Stimulated activated CD4-positive, alpha-beta T cell treated with anti-CD3 and anti-CD28 coated beads, Interleukin-2, amount 100 ng/mL, for 48 hours (primary cell): ENCODE results near the gene BCL6.

Experiments
- DNase-seq, 2 donors: peaks; one replicate each; pipeline ENCODE4 v3.0.0-alpha.2; 2020

The BCL6 gene

DNA sequence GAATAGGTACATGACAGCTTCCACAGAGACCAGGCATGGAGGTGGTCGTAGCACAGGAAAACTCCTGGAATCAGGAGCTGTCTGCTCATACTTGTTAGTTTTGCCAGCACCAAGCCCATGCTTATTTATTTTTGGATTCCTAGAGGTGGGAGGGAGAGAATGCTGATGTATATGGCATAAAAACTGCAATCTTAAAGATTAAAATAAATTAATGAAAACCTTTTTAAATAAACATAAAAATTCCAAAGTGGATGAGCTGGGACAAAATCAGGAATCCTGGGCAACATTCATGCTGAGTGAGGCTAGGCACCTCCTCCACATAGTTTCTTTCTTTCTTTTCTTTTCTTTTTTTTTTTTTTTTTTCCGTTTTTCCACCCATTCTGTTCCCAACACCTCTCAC, 14.3 kb upstream of the BCL6 start:
- DNase-seq, result no peak

DNA sequence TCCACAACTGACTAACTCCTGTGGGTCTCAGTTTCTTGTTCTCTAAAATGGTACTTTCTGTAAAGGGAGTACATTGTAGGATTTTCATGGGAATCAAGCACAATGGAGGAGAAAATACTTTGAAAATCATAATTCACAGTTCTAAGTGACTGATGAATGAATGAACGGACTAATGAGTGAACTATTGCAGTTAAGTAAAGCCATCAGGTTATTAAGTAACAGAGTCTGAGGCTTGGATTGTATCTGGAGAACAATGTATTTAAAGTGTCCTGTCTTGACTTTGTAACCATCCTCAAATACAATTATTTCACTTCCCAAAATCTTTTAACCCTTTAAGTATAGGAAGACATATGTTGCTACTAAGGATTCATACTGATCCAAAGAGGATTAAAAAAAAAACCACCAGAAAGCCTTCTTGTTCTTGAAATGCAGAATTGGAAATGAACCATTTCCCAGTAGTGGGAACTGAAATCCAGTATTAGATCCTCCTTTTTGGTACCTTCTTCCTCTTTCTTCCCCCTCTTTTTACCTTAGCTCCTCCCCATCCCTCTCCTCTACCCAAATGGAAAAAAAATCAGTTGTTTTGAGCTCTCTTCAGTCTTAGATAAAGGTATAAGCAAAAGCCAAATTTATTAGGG, 13.2 kb upstream of the BCL6 start:
- no peak for DNase-seq

DNA sequence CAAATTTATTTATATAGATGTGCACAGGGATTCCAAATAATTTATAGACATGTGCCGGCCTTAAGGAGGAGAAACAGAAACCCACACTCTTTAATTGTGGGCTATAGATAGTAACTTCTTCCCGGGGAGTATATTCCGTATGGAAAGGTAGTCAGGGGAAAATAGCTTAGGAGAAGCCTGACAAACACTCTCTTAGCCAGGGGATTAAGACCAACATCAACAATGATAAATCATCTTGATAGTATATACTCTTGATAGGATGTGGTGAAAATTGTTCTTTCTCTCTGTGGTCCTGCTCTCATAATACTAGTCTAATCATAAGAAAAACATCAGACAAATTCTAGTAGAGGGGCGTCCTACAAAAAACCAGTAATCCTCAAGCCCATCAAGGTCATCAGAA, 8.2 kb upstream of the BCL6 start:
- no peak for DNase-seq

DNA sequence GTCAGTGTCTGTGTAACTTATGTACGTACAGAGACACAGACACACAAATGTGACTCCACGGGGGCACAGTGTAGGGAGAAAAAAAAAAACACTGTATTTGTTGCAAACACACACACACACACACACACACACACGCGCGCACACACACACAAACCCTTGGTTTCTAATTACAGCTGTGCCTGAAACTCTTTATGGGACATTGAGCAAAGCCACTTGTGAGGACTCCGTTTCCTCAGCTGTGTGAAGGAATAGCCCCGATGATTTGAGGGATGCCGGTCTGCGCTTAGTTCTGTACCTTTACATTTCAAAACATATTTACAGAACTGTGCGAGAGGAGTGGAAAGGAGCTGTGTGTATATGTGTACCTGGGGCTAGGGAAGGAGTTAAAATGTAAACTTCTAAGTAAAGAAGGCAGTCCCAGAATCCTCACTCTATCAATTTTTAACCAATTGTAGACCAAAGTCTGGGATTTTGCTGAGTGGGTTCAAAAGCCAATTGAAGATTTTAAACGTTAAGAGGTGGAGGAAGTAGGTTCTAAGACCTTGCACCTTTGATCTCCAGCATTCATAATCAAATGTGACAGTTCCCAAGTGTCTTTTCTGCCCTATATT, 5.3 kb upstream of the BCL6 start:
- no peak for DNase-seq

DNA sequence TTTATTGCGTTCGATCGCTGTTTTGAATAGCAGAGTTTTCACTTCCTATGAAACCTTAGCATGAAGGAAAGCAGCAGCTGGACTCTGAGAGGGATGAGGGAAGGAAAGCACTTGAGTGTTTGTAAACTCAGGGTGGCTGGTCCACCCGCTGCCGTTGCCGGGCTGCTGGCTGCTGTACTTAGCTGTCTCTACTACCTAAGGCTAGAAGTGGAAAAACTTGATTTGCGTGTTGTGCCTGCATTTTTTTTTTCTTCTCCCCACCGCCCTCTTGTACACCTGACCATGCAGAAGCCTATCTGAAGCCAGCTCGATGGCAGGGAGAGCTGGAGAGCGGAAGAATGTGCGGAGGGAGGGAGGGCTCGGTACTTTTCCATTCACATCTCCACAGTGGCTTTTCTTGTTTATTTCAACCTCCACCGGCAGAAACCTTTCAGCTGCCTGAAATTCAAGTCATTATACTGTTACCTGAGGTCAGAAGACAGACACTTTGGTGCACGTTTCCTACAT, 4.8 kb upstream of the BCL6 start:
- no peak for DNase-seq

DNA sequence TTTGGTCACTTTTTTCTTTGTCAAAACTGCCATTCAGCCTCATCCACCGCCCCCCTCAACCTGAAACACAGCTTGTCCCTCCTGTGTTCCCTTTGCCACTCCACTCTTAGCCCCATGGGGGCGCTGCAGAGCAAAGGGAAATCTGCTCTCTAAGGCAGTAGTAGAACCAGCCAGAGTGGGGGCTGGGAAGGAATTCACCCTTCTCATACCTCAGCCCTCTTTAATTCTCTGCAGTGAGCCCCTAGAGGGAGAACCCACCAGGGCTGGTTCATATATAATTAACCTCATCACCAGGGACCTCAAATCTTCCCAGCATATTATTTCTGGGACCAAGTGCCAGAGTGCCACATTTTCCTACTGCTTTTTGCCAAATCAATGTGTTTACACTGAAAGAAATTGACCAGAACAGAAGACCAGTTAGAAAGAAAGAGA, 2.8 kb upstream of the BCL6 start:
- peak; percentile 95 to 96 for DNase-seq

DNA sequence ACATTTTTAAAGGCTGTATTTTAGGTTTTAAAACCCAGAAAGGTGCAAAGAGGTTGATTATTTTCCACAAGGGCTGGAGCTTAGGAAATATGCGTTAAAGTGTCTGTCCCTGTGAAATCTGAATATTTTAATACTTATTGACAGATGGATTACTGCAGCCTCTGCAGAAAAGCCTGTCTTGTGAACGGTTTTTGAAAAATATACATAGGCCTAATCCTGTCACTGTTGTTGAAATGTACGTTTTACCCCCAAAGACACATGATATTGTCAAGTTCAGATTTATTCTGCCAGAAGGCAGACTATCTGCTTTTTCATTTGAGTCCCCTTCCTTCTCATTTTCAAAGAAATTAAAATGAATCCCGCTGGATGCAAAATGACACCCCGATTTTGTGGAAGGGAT, 2.2 kb upstream of the BCL6 start:
- DNase-seq, result no peak

DNA sequence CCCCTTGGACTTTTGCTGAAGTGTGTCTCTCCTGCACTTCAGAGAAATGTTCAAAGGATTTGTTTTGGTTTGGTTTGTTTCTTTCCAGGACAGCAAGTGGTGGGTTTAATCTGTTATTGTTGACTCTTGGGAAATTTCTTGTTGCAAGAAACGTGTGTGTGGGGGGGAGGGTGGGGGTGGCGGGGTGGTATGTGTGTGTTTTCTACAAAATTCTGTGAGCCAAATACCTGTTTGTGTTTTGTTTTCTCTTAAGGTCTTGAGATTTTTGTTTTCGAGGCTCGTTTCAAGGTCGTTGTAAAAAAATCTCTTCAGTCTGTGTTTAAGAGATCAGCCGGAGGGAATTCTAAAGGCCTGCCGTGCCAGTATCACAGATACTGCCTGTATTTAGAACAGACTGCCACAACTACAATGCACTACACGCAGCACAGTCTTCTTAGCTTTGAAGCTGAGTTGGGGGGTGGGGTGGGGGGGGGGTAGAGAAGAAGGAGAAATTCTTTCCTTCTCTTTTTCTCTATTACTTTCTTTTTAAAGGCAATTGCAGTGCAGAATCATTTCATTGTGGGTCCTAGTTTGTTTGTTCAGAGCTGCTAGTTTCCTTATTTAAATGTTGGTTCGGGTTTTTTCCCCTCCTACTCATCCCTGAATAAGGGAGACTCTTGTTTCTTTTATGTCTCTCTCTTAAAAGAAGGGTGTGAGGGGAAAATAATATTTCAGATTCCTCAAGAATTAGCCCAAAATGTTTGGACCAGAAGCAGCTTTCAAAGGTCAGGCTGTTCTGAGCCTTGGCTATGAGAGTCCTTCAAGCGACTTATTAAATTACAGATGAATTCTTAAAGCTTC, 1.4 kb upstream of the BCL6 start:
- DNase-seq, result no peak

DNA sequence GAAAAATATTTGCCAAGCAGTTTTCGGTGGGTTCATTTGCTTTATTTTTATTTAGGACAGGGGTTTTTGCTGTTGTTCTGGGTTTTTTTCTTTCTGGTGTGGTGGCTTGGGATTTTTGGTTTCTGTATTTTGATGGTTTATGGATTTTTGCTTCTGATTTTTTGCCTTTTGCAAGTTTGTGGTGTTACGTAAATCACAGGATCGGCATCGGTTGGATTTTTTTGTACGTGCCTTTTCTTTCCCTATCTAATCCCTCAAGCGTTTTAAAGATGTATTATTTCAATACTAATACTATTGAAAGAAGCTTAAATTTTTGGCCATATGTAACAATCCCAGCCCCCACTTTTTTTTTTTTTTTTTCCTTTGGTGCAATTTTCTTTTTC, 782 bp upstream of the BCL6 start:
- DNase-seq, result no peak

DNA sequence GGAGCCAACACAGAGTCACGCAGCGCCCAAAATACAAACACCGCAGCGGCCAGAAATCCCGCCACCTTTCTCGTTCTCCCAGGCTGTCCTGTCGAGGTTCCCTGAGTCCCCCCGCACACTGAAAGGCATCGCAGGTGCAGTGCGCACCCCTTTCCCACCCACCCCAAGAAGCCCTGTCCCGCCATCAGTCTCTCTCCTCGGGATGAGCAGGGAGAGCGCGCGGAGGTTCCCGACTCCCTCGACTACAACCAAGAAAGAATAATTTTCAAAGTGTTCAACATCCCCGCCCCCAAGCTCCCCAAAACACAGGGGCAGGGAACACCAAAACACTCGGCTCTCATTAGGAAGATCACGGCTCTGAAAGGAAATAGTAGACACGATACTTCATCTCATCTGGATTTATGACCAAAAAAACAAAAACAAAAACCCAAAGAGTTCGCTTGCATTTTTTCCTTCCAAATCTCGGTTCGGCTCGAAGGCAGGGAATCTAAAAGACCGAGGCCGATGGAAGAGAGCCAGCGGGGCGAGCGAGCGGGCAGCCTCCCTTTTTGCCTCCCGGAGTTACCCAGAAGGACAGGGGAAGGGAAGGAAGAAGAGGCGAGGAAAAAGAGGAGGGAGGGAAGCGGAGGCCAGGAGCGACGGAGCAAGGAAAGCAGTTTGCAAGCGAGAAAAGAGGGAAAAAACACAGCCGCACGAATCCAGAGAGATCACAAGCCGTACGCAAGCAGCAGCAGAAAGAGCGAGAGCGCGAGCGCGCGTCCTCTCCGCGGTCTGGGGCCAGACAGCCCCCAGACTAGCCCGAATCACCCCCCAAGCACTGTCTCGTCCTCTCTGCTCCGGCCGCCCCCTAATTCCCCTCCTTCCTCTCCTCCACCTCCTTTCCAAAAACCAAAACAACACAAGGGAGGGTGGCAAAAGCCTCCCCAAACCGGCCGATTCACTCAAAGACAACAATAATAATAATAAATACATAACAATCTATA, 808 bp downstream of the BCL6 start:
- peak; percentile 38 to 40 for DNase-seq

DNA sequence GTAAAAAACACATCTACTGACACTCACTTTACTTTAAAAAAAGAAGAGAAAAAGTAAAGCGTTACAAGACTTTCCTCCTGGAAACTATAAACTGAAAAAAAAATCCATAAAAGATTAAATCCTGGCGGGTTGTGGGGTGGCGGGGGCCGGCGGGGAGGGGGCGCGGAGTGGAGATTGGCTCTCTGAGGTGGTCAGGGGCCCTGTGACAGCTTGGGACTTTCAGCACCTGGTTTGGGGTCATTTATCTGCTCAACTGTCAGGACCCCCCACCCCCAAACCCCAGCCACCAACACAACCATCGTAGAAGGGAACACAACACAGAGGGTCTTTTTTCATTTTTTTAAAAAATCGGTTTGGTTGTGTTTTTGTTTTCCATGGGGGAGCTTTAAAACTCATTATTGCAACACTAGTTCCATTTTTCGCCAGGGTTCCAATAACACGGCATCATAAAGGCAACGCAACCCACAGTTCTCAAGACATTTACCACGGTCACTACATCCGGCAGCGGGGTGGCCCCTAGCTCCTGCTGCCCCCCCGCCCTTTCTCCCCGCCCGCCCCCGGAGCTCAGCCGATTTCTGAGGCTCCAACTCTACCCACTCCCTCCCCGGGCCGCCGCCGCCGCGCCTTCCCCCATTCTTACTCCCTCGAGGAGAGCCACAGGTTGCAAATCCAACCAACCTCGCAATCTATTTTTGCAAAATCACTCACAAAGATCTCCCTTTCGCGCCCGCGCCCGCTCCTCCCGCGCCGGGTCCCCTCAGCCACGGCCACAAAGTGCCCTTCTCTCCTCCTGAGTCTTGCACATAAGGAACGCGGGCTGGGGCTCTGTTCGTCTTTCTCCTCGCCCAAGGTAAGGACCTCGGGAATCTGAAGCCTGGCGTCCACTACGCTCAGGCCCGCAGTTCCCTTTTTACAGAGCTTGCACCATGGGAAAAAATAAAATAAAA, 1.8 kb downstream of the BCL6 start:
- DNase-seq, result peak; percentile 56 to 59

DNA sequence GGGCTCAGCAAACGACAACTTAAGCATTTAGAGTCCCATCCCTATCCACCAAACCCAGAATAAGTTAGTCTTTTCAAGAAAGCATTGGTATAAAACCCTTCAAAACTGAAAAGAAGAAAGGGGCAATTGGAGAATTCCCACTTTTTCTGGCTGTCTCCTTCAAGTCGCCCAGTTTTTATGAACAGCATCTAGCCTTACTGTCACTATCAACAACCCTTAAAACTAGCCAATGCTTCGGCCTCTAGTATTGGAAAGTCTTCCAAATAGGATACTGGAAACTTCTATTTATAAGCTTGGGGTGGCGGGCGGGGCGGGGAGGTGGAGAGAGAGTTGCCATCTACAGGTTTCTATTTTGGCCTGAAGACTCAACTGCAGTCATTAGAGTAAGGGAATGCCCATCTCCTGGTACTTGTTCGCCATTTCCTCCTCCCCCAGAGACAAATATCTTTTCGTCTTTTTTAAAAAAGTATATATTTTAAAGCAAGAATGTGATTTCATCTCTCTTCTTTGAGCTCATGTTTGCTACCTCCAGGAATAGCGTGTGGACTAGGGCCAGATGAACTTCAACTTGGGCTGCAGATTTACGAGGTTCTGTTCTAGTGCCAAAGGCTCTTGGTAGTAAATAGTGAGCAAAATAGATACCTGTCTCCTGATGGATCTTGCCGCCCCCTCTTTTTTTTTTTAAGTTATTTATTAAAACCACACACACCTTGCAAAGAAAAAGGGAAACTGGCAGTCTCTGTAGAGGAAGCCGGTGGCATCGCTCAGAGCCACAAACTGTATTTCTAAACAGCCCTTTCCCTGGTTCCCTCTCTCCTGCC, 2.7 kb downstream of the BCL6 start:
- no peak for DNase-seq

DNA sequence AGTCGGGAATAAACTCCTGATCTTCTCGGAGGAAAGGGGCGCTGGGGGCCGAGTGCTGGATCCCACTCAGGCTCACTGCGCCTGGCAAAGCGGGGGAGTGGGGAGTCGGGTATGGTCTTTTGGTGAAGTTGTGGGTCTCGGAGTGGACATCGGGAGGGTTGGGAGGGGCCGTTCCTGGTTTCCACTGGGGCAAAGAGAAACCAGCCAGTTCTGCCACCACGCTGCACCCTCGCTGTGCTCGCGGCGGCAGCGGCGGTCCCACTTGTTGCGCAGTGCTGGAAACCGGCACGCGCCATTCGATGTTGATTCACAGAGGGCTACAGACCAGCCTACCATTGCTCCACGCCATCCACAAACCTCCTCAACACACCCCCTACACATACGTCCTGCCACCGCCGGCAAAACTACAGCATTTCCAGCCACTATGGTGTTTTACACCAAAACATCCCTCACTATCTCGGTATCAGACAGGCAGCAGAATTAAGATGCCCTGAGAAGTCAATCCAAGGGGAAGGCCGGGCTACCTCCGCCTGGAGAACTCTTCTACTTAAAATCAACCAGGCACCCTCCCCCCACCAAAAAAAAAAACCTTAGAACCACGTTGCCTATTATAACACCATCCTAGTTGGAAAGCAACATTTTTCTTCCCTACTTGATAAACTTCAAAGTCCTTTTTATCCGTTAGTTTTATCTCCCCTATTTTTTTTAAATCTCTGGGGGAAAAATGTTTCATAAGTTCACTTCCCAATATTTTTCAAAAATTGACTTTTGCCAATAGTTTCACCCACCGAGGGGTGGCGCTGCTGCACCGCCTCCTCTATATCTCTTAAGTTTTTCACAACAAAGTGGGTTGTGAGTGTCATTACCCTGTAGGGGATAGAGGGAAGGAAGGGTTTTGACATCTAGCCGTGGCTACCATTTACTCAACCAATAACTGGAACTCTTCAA, 3.6 kb downstream of the BCL6 start:
- peak; percentile 70 to 75 for DNase-seq

DNA sequence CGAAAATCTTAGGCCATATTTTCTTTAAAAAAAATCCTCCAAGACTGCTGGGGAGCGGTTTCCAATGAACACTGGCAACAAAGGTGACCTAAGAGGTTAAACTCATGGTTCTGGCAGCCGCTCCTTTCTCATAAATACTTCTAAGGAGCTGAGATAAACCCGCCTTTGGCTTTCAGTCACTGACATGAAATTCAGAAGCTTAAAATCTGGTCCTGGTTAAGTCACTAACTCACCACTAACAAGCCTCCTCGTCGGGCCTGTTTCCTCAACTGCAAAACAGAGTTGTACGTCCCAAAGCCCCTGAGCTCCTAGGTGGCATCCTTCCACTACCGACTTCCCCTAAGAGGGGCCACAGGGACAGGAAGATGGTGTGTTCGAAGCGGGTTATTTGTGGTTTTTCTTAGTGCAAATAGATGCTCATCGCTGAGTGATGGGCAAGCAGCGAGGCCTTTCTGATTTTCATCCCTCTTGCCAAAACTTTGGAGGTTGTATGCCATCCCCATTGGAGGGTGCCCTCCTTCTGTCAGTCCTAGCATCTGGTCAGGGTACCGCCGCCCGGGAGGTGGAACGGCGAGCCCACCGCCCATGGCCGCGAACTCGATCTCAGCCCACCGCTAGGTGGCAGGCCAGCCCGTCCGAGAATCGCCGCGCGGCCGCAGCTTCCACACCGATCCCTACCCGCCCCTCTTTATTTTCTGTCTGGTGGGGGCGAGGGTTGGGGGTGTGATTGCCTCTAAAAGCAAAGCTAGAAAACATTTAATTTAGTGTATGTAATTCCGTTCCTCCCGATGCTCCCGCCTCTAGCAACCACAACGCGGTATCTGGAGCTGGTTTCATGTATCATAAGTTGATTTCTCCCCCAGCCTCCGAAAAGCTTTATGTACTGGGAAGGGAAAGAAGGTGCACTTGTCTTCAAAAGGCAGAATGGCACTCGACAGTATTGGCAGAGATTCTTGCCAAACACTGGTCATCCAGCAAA, 4.6 kb downstream of the BCL6 start:
- peak; percentile 61 to 78 for DNase-seq

DNA sequence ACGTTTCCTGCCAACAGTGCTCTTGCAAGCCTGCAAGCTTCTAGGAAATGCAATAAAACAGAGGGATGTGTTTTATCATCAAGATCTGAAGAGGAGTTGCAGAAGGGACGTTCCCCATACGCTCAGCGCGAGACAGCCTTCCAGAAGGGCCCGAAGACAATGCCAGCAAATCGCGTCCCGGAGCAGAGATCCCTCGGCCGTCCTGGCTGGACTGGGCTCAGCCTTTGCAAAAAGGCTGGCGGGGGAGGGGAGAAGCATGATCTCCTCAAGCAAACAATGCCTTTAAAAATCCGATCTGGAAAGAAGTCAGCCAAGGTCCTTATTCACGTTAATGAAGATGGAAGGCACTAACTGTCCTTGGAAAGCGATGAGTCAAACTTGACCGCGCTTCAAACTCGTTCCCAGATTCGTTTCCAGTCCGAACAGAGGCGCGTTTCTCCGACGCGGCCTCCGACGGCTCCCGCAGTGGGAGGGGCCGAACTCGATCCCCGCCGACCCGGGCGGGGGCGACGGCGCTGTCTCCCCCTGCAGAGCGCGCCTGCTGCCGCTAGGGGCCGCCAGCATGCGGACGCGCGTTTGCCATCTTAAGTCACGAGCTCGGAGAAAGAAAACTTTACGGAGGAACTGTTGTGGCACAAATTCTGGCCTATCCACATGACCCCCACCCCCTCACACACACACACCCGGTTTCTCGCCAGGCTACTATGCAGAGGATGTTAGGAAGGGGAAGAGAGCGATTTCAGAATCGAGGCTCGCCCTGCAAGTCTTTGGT, 5.5 kb downstream of the BCL6 start:
- peak; percentile 77 to 86 for DNase-seq

DNA sequence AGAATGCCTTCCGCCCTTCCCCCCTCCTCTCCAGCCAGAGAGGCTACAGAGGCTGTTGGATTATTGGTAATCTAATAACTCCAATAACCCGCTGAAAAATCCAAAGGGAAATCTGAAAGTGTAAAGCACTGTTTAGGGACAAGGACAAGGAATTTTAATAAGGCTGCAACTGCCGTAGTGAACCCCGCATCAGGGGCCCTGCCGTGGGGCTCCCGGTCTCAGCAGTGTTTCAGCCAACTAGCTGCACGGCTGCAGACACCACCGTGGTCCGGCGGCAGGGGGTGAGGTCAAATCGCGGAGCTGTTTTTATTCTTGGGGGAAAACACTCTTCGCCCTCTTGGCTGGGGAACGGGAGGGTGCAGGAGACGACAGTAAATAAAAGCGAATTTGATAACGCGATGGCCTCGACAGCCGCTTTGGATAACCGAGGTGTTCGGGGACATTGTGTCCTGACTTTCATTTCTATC, 6.1 kb downstream of the BCL6 start:
- DNase-seq, result peak in 1 of 2 donors; percentile 34
